A673 (cell line): ENCODE measurements around the gene MGAT5. TPM values are rescaled to one million over a fixed set of nuclear protein-coding genes. Genes with fewer than 3 reads are reported as not detected.

Experiments used
- BruUV-seq: library from RNA; stranded (reverse); fragments of 400-500 nt; replicated peaks from 2 replicates; lab custom pipeline; 2021; lab: Mats Ljungman, UMichigan
- CTCF ChIA-PET: fragments of 300-600 bp; sonication (Branson Sonifier 250); formaldehyde crosslinking; loops from one replicate; lab custom pipeline; 2022; ENCODE audit warnings: antibody characterized with exemption; lab: Charles Lee
- POLR2A ChIA-PET: fragments of 300-600 bp; sonication (Branson Sonifier 250); formaldehyde crosslinking; loops from one replicate; lab custom pipeline; 2022; ENCODE audit warnings: antibody characterized with exemption; ENCODE audit not compliant: low non-redundant PET; lab: Charles Lee
- DNase-seq: peaks from one replicate; pipeline ENCODE4 v3.0.0-alpha.2; 2015; ENCODE audit warnings: low spot score
- H3K27ac ChIP-seq: fragments of 200-600 bp; sonication (generic); 2 replicates; pipeline ENCODE4 v1.5.1; 2016; ENCODE audit warnings: mixed run types, low read depth, mild to moderate bottlenecking, mixed read lengths, antibody characterized with exemption, low read length; ENCODE audit not compliant: poor library complexity, severe bottlenecking
- H3K27me3 ChIP-seq: fragments of 200-600 bp; sonication (generic); replicated peaks from 2 replicates; pipeline ENCODE4 v1.6.1; 2017; ENCODE audit warnings: mixed run types, low read depth, mild to moderate bottlenecking, mixed read lengths, antibody characterized with exemption, low read length; ENCODE audit not compliant: insufficient read depth, poor library complexity
- H3K36me3 ChIP-seq: fragments of 200-600 bp; sonication (generic); 2 replicates; pipeline ENCODE4 v1.6.1; 2016; ENCODE audit warnings: mixed run types, mild to moderate bottlenecking, mixed read lengths, antibody characterized with exemption, low read length; ENCODE audit not compliant: insufficient read depth, poor library complexity, severe bottlenecking
- H3K4me1 ChIP-seq: fragments of 200-600 bp; sonication (generic); 2 replicates; pipeline ENCODE4 v1.6.1; 2017; ENCODE audit warnings: mixed run types, mild to moderate bottlenecking, mixed read lengths, antibody characterized with exemption, low read length; ENCODE audit not compliant: insufficient read depth, poor library complexity, severe bottlenecking
- H3K4me3 ChIP-seq: fragments of 200-600 bp; sonication (generic); 2 replicates; pipeline ENCODE4 v1.5.1; 2016; ENCODE audit warnings: low read depth, mixed run types, mild to moderate bottlenecking, mixed read lengths, low read length; ENCODE audit not compliant: poor library complexity, severe bottlenecking
- H3K9me3 ChIP-seq: fragments of 200-600 bp; sonication (generic); 2 replicates; pipeline ENCODE4 v1.6.1; 2016; ENCODE audit warnings: mixed run types, low read depth, mild to moderate bottlenecking, mixed read lengths, antibody characterized with exemption, low read length; ENCODE audit not compliant: poor library complexity, severe bottlenecking
- CTCF ChIP-seq: fragments of 300-800, 200-600 bp; sonication (generic); conservative IDR thresholded peaks from 2 replicates; pipeline ENCODE4 v1.5.1; 2017; ENCODE audit warnings: low read depth, mild to moderate bottlenecking, antibody characterized with exemption, low read length, moderate library complexity, mixed read lengths
- EZH2 ChIP-seq: fragments of 200-600 bp; sonication (generic); IDR thresholded peaks from 2 replicates; pipeline ENCODE4 v1.6.1; 2017; ENCODE audit warnings: borderline replicate concordance, low read depth, mild to moderate bottlenecking, mixed read lengths, antibody characterized with exemption, low read length; ENCODE audit not compliant: poor library complexity, severe bottlenecking
- intact Hi-C: fragments of 100-400 bp; cut with micrococcal nuclease; formaldehyde crosslinking; loops from one replicate; pipeline ENCODE4 v1.10.0; 2022; ENCODE audit not compliant: unreplicated experiment
- total RNA-seq: library from RNA; stranded (reverse); gene quantifications from 2 replicates; pipeline ENCODE4 v1.2.3, GENCODE V29; 2021

MGAT5 gene
- total RNA-seq, 1 experiment from 2014 or later = 11.0 TPM

GRCh38 chr2:134231301-134231964 lies 22.4 kb upstream of the MGAT5 start:
- Histone ChIP-seq H3K4me1 (no peaks in the 10 kb centered on the region), H3K27me3 (no peaks in the 10 kb centered on the region), H3K9me3 (no peaks in the 10 kb centered on the region), H3K27ac (no peak overlapping the region), H3K4me3 (no peak overlapping the region), H3K36me3 (no peaks in the 10 kb centered on the region)
- peak; percentile 11 for DNase-seq
- no TSS peak for BruUV-seq
- TF ChIP-seq EZH2 = no peak
- TF ChIP-seq CTCF = no peak
- ChIA-PET CTCF (no interaction called here), POLR2A (no interaction called here)
- intact Hi-C loops = no loop called here

- intact Hi-C loops = no loop called here
- BruUV-seq = no TSS peak
- POLR2A ChIA-PET = no interaction called here
- DNase-seq = no peak
- Histone ChIP-seq H3K36me3 (no peaks in the 10 kb centered on the region), H3K9me3 (no peaks in the 10 kb centered on the region), H3K4me1 (no peaks in the 10 kb centered on the region), H3K27me3 (no peaks in the 10 kb centered on the region), H3K27ac (no peak overlapping the region), H3K4me3 (no peak overlapping the region)
- no peak for TF ChIP-seq CTCF
- CTCF ChIA-PET = no interaction called here
These were observed 21.9 kb upstream of the MGAT5 start for GRCh38 chr2:134231965-134232340.

GRCh38 chr2:134232461-134232860 lies 21.4 kb upstream of the MGAT5 start:
- Histone ChIP-seq H3K9me3 (no peaks in the 10 kb centered on the region), H3K4me1 (no peaks in the 10 kb centered on the region), H3K4me3 (no peak overlapping the region), H3K36me3 (no peaks in the 10 kb centered on the region), H3K27ac (no peak overlapping the region), H3K27me3 (no peaks in the 10 kb centered on the region)
- CTCF ChIA-PET = no interaction called here
- no peak for DNase-seq
- TF ChIP-seq CTCF (no peak), EZH2 (no peak)
- intact Hi-C loops = no loop called here
- POLR2A ChIA-PET = no interaction called here
- no TSS peak for BruUV-seq
